Activated naive CD4-positive, alpha-beta T cell treated with anti-CD3 and anti-CD28 coated beads, Interleukin-2, amount 50 U/mL, for 16 hours (primary cell): ENCODE data around the gene SLC25A34.

Source experiments
- DNase-seq: peaks from one replicate; pipeline ENCODE4 v3.0.0-alpha.2; 2020

SLC25A34 gene

GRCh38 chr1:15714406-15715136, 21.5 kb upstream of the SLC25A34 start:
- no peak for DNase-seq

GRCh38 chr1:15717418-15718125, 18.5 kb upstream of the SLC25A34 start:
- DNase-seq: no peak

GRCh38 chr1:15718199-15718601, 17.9 kb upstream of the SLC25A34 start:
- no peak for DNase-seq

- no peak for DNase-seq
These were observed 16.5 kb upstream of the SLC25A34 start for GRCh38 chr1:15719381-15720120.

GRCh38 chr1:15720861-15721260, 15.2 kb upstream of the SLC25A34 start:
- no peak for DNase-seq

- no peak for DNase-seq
These were observed 13.6 kb upstream of the SLC25A34 start for GRCh38 chr1:15722411-15722810.

- no peak for DNase-seq
These were observed 13.1 kb upstream of the SLC25A34 start for GRCh38 chr1:15722836-15723532.

- no peak for DNase-seq
These were observed 12.3 kb upstream of the SLC25A34 start for GRCh38 chr1:15723631-15724246.

- no peak for DNase-seq
These were observed 10.8 kb upstream of the SLC25A34 start for GRCh38 chr1:15724949-15725880.

GRCh38 chr1:15726508-15726907, 9.6 kb upstream of the SLC25A34 start:
- DNase-seq: no peak

- no peak for DNase-seq
These were observed 9.0 kb upstream of the SLC25A34 start for GRCh38 chr1:15727021-15727420.

GRCh38 chr1:15727424-15727823, 8.6 kb upstream of the SLC25A34 start:
- no peak for DNase-seq

- DNase-seq: no peak
These were observed 8.1 kb upstream of the SLC25A34 start for GRCh38 chr1:15727866-15728534.

- DNase-seq: no peak
These were observed 7.0 kb upstream of the SLC25A34 start for GRCh38 chr1:15728937-15729657.

- DNase-seq: no peak
These were observed 5.6 kb upstream of the SLC25A34 start for GRCh38 chr1:15730423-15730822.

GRCh38 chr1:15730936-15731335, 5.1 kb upstream of the SLC25A34 start:
- DNase-seq: no peak

- DNase-seq: no peak
These were observed 4.0 kb upstream of the SLC25A34 start for GRCh38 chr1:15731735-15732685.

GRCh38 chr1:15732686-15733081, 3.4 kb upstream of the SLC25A34 start:
- DNase-seq: no peak

- no peak for DNase-seq
These were observed 2.8 kb upstream of the SLC25A34 start for GRCh38 chr1:15733218-15733725.
